Measurements from ENCODE around the gene CEP57L1.
A peak's percentile ranks its signal among the peaks of the same experiment; 100 is the strongest.

The CEP57L1 gene

GRCh38 chr6:109095036-109095834 lies at the start of gene CEP57L1:
TSS of gene CEP57L1 (plus strand) at chr6:109095507. CDS start at chr6:109145222, 49,715 bp downstream.
- peak; percentile 95 for DNase-seq
- TF ChIP-seq, protein P1, sequence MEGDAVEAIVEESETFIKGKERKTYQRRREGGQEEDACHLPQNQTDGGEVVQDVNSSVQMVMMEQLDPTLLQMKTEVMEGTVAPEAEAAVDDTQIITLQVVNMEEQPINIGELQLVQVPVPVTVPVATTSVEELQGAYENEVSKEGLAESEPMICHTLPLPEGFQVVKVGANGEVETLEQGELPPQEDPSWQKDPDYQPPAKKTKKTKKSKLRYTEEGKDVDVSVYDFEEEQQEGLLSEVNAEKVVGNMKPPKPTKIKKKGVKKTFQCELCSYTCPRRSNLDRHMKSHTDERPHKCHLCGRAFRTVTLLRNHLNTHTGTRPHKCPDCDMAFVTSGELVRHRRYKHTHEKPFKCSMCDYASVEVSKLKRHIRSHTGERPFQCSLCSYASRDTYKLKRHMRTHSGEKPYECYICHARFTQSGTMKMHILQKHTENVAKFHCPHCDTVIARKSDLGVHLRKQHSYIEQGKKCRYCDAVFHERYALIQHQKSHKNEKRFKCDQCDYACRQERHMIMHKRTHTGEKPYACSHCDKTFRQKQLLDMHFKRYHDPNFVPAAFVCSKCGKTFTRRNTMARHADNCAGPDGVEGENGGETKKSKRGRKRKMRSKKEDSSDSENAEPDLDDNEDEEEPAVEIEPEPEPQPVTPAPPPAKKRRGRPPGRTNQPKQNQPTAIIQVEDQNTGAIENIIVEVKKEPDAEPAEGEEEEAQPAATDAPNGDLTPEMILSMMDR (IDR thresholded peaks at IDR 0.05; ENCODE audit: low read depth, low read length, missing control alignments), result peak; percentile 35
- no peaks in the 10 kb centered on the region for H3K36me3 ChIP-seq (replicated peaks)
- peak within 1 kb of the TSS; percentile 95 for H3K4me3 ChIP-seq (ENCODE audit: low read depth, low read length)
- H3K27ac ChIP-seq, result peak within 1 kb of the TSS; percentile 99
- in situ Hi-C loops (cut with HindIII; ENCODE audit: low pct_ligation_motif_present, low sequenced_read_pairs), result no loop called here
- H3K27me3 ChIP-seq (replicated peaks), result no peaks in the 10 kb centered on the region

DNA sequence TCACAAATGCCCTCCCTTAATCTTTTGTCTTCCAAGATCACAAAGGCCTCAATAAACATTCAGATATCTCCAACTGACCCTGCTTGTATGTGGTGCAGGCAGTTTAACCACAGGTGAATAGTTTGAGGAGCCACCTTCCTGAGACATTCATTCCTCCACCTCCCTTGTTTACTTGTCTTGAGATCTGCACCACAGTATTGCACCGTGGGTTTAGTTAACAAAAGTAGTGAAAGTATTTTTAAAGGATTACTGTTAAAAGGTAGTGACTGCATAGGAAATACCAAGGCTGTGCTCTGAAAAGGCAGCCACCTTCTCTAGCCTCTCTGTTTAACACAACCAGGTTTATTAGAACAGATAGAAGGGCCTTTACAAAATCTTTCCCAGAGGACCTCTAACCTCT lies 47.1 kb upstream of the CEP57L1 start:
- DNase-seq, result no peak
- Histone ChIP-seq H3K27me3 (replicated peaks) (no peaks in the 10 kb centered on the region), H3K27ac (no peak overlapping the region), H3K36me3 (replicated peaks) (no peaks in the 10 kb centered on the region), H3K4me3 (ENCODE audit: low read depth, low read length) (no peak overlapping the region)
- in situ Hi-C loops (cut with HindIII; ENCODE audit: low pct_ligation_motif_present, low sequenced_read_pairs), result no loop called here
- TF ChIP-seq, protein P1 (IDR thresholded peaks at IDR 0.05; ENCODE audit: low read depth, low read length, missing control alignments), result no peak

GRCh38 chr6:109048670-109049415 lies 46.5 kb upstream of the CEP57L1 start:
- Histone ChIP-seq H3K27ac (no peak overlapping the region), H3K4me3 (ENCODE audit: low read depth, low read length) (no peak overlapping the region), H3K27me3 (replicated peaks) (no peaks in the 10 kb centered on the region), H3K36me3 (replicated peaks) (no peaks in the 10 kb centered on the region)
- no peak for DNase-seq
- TF ChIP-seq, protein P1 (IDR thresholded peaks at IDR 0.05; ENCODE audit: low read depth, low read length, missing control alignments), result no peak
- in situ Hi-C loops (cut with HindIII; ENCODE audit: low pct_ligation_motif_present, low sequenced_read_pairs), result no loop called here

DNA sequence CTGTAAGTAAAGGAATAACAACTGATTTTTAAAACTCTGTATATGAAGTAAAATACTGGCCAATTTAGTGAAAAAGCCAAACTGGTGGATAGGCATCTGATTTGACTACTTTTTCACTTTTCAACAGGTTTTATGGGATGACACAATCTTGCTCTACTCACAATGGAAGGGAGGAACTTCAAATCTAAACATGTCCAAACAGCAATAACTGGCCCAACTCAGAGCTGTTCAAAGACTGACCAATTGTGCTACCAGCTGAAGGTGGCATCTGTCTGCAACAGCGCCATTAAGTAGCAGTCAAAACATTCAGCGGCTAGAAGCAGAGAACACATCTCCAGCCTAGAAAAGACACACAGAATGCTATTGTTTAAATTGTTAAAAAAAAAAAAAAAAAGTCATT lies 45.3 kb upstream of the CEP57L1 start:
- Histone ChIP-seq H3K27me3 (replicated peaks) (no peaks in the 10 kb centered on the region), H3K36me3 (replicated peaks) (no peaks in the 10 kb centered on the region), H3K27ac (no peak overlapping the region), H3K4me3 (ENCODE audit: low read depth, low read length) (no peak overlapping the region)
- in situ Hi-C loops (cut with HindIII; ENCODE audit: low pct_ligation_motif_present, low sequenced_read_pairs), result no loop called here
- no peak for DNase-seq
- TF ChIP-seq, protein P1 (IDR thresholded peaks at IDR 0.05; ENCODE audit: low read depth, low read length, missing control alignments), result no peak

DNA sequence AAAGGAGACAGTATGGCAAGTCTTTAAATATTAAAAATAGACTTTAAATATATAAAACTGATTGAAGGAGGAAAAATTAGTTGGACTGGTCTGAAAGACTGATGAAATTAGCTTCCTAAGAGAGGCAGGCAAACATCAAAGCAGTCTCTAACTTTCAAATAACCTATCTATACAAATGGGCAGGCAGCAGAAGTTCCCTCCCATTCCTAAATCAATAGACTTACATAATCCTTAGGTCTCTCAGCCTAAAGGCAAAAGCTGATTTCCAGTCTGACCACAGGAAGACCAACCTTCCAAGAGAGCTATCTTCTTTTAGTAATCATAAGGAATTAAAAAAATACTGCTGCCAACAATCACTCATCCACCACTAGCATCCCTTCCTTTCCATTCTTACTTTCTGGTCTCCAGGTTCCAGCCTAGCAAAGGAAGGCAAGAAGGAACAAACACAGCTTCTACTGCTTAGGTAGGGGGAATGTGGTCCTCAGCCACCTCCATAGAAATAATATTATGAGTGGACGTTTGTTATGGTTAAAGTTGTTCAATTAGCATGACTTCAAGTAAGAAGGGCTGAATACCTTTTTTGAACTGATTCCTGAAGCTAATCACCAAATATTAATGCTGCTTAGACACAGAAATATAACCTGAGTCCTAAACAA lies 44.7 kb upstream of the CEP57L1 start:
- DNase-seq, result no peak

More for the DNA sequence above, 44.7 kb upstream of the CEP57L1 start:
- TF ChIP-seq, protein P1 (IDR thresholded peaks at IDR 0.05; ENCODE audit: low read depth, low read length, missing control alignments), result no peak
- H3K36me3 ChIP-seq (replicated peaks), result no peaks in the 10 kb centered on the region
- in situ Hi-C loops (cut with HindIII; ENCODE audit: low pct_ligation_motif_present, low sequenced_read_pairs), result no loop called here
- no peaks in the 10 kb centered on the region for H3K27me3 ChIP-seq (replicated peaks)
- H3K4me3 ChIP-seq (ENCODE audit: low read depth, low read length), result no peak overlapping the region
- no peak overlapping the region for H3K27ac ChIP-seq

Measured in brain microvascular endothelial cell (primary cell).